Measurements from ENCODE around the gene HTR7. TPM values are rescaled to one million over a fixed set of nuclear protein-coding genes. Genes with fewer than 3 reads are reported as not detected.

HTR7 gene
- total and polyA plus RNA-seq, 9 of the 15 experiments (the other 6 are each of a cell fraction or from before 2014, with no cell fraction given) = 0.07 to 0.33 (median 0.18) TPM

- BruUV-seq (replicated peaks) = no TSS peak
- no peaks in the 10 kb centered on the region for H3K27me3 ChIP-seq (ENCODE audit: control insufficient read depth in 2 of 2, insufficient read depth in 2 of 2, low read length in 2 of 2)
- no peaks in the 10 kb centered on the region for H3K4me1 ChIP-seq (replicated peaks in 1 of 2; ENCODE audit: control insufficient read depth in 2 of 2, insufficient read depth in 2 of 2, low read length in 2 of 2)
- H3K9me1 ChIP-seq (ENCODE audit: control insufficient read depth, insufficient read depth, low read length) = no peaks in the 10 kb centered on the region
- intact Hi-C loops (cut with micrococcal nuclease) = no loop called here
- H3K9me3 ChIP-seq (replicated peaks; ENCODE audit: control insufficient read depth, insufficient read depth, low read depth, low read length) = no peaks in the 10 kb centered on the region
- H3K4me3 ChIP-seq = no peak overlapping the region
- H3K4me2 ChIP-seq (ENCODE audit: insufficient read depth, low read length) = no peak overlapping the region
- H2AFZ ChIP-seq (ENCODE audit: low read depth, low read length) = no peak overlapping the region
- ChIA-PET POLR2A (interaction anchor here (0.6 kb wide), 1 partner anchor 1298 kb away, joined by 5 read pairs; the partner anchor contains the start of gene IFIT5), CTCF (ENCODE audit: low intra/inter-chr PET ratio) (no interaction called here)
- FAIRE-seq (no peak), ATAC-seq (no peak), DNase-seq (ENCODE audit: extremely low read depth in 1 of 4, low spot score in 3 of 4) (no peak)
- no peaks in the 10 kb centered on the region for H3K36me3 ChIP-seq (ENCODE audit: control insufficient read depth, insufficient read depth, low read length)
- no peaks in the 10 kb centered on the region for H4K20me1 ChIP-seq (replicated peaks; ENCODE audit: control insufficient read depth, insufficient read depth, low read length)
- no peak overlapping the region for H3K27ac ChIP-seq (ENCODE audit: extremely low read depth, low read depth, low read length)
- in situ Hi-C loops (cut with MboI) = no loop called here
- no peak overlapping the region for H3K9ac ChIP-seq (ENCODE audit: insufficient read depth in 1 of 2, low read depth in 2 of 2, low read length in 2 of 2)
- 2% methylated on average over 3 of the region's 3 CpGs for WGBS (ENCODE audit: insufficient coverage, low coverage, missing lambda C conversion rate)
- no peaks in the 10 kb centered on the region for H3K79me2 ChIP-seq (ENCODE audit: control insufficient read depth, insufficient read depth, low read length)
- no peak for TF ChIP-seq ZNF395 (CRISPR knock-in tag; IDR thresholded peaks at IDR 0.05)
- no peak for TF ChIP-seq NONO (IDR thresholded peaks at IDR 0.05; ENCODE audit: low read depth in 2 of 2, low read length in 1 of 2)
- no peak for TF ChIP-seq XRCC3 (IDR thresholded peaks at IDR 0.05)
- no peak for TF ChIP-seq JUNB (CRISPR knock-in tag; conservative IDR thresholded peaks at IDR 0.05)
- no peak for TF ChIP-seq RBM14 (IDR thresholded peaks at IDR 0.05; ENCODE audit: borderline replicate concordance, insufficient read depth, low read depth, low read length)
- TF ChIP-seq, protein P1, sequence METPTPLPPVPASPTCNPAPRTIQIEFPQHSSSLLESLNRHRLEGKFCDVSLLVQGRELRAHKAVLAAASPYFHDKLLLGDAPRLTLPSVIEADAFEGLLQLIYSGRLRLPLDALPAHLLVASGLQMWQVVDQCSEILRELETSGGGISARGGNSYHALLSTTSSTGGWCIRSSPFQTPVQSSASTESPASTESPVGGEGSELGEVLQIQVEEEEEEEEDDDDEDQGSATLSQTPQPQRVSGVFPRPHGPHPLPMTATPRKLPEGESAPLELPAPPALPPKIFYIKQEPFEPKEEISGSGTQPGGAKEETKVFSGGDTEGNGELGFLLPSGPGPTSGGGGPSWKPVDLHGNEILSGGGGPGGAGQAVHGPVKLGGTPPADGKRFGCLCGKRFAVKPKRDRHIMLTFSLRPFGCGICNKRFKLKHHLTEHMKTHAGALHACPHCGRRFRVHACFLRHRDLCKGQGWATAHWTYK (CRISPR knock-in tag; IDR thresholded peaks at IDR 0.05) = no peak
- TF ChIP-seq ZNF79 (CRISPR knock-in tag; IDR thresholded peaks at IDR 0.05; ENCODE audit: low read depth) = no peak
- no peak for TF ChIP-seq CREBBP (IDR thresholded peaks at IDR 0.05; ENCODE audit: low read depth, low read length)
- TF ChIP-seq, protein P2, sequence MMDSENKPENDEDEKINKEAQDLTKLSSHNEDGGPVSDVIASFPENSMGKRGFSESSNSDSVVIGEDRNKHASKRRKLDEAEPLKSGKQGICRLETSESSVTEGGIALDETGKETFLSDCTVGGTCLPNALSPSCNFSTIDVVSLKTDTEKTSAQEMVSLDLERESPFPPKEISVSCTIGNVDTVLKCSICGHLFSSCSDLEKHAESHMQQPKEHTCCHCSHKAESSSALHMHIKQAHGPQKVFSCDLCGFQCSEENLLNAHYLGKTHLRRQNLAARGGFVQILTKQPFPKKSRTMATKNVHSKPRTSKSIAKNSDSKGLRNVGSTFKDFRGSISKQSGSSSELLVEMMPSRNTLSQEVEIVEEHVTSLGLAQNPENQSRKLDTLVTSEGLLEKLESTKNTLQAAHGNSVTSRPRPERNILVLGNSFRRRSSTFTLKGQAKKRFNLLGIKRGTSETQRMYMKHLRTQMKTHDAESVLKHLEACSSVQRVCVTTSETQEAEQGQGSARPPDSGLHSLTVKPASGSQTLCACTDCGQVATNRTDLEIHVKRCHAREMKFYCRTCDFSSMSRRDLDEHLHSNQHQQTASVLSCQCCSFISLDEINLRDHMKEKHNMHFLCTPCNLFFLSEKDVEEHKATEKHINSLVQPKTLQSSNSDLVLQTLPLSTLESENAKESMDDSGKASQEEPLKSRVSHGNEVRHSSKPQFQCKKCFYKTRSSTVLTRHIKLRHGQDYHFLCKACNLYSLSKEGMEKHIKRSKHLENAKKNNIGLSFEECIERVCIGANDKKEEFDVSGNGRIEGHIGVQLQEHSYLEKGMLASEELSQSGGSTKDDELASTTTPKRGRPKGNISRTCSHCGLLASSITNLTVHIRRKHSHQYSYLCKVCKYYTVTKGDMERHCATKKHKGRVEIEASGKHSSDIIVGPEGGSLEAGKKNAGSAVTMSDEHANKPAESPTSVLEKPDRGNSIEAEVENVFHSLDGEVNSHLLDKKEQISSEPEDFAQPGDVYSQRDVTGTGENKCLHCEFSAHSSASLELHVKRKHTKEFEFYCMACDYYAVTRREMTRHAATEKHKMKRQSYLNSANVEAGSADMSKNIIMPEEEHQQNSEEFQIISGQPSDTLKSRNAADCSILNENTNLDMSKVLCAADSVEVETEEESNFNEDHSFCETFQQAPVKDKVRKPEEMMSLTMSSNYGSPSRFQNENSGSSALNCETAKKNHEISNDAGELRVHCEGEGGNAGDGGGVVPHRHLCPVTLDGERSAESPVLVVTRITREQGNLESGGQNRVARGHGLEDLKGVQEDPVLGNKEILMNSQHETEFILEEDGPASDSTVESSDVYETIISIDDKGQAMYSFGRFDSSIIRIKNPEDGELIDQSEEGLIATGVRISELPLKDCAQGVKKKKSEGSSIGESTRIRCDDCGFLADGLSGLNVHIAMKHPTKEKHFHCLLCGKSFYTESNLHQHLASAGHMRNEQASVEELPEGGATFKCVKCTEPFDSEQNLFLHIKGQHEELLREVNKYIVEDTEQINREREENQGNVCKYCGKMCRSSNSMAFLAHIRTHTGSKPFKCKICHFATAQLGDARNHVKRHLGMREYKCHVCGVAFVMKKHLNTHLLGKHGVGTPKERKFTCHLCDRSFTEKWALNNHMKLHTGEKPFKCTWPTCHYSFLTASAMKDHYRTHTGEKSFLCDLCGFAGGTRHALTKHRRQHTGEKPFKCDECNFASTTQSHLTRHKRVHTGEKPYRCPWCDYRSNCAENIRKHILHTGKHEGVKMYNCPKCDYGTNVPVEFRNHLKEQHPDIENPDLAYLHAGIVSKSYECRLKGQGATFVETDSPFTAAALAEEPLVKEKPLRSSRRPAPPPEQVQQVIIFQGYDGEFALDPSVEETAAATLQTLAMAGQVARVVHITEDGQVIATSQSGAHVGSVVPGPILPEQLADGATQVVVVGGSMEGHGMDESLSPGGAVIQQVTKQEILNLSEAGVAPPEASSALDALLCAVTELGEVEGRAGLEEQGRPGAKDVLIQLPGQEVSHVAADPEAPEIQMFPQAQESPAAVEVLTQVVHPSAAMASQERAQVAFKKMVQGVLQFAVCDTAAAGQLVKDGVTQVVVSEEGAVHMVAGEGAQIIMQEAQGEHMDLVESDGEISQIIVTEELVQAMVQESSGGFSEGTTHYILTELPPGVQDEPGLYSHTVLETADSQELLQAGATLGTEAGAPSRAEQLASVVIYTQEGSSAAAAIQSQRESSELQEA (IDR thresholded peaks at IDR 0.05; ENCODE audit: low read depth) = no peak
- TF ChIP-seq ZNF212 (CRISPR knock-in tag; IDR thresholded peaks at IDR 0.05) = no peak
- TF ChIP-seq LCOR (CRISPR knock-in tag; IDR thresholded peaks at IDR 0.05) = no peak
These were observed 145.3 kb downstream of the HTR7 start for GRCh38 chr10:90712529-90712928.

Measured in K562 (cell line).